ENCODE results near the gene LRP1B.

- TF ChIP-seq, protein P1, sequence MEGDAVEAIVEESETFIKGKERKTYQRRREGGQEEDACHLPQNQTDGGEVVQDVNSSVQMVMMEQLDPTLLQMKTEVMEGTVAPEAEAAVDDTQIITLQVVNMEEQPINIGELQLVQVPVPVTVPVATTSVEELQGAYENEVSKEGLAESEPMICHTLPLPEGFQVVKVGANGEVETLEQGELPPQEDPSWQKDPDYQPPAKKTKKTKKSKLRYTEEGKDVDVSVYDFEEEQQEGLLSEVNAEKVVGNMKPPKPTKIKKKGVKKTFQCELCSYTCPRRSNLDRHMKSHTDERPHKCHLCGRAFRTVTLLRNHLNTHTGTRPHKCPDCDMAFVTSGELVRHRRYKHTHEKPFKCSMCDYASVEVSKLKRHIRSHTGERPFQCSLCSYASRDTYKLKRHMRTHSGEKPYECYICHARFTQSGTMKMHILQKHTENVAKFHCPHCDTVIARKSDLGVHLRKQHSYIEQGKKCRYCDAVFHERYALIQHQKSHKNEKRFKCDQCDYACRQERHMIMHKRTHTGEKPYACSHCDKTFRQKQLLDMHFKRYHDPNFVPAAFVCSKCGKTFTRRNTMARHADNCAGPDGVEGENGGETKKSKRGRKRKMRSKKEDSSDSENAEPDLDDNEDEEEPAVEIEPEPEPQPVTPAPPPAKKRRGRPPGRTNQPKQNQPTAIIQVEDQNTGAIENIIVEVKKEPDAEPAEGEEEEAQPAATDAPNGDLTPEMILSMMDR (IDR thresholded peaks at IDR 0.05) = no peak
- TF ChIP-seq TCF7 (CRISPR knock-in tag; IDR thresholded peaks at IDR 0.05; ENCODE audit: low read depth) (no peak), ELF4 (CRISPR knock-in tag; IDR thresholded peaks at IDR 0.05; ENCODE audit: low read depth) (no peak), MAX (CRISPR knock-in tag; IDR thresholded peaks at IDR 0.05) (no peak), NFE2L1 (CRISPR knock-in tag; IDR thresholded peaks at IDR 0.05) (no peak), ZNF263 (CRISPR knock-in tag; IDR thresholded peaks at IDR 0.05; ENCODE audit: low read depth) (no peak), ESRRA (CRISPR knock-in tag; IDR thresholded peaks at IDR 0.05; ENCODE audit: borderline replicate concordance) (no peak)
- TF ChIP-seq, protein P2, sequence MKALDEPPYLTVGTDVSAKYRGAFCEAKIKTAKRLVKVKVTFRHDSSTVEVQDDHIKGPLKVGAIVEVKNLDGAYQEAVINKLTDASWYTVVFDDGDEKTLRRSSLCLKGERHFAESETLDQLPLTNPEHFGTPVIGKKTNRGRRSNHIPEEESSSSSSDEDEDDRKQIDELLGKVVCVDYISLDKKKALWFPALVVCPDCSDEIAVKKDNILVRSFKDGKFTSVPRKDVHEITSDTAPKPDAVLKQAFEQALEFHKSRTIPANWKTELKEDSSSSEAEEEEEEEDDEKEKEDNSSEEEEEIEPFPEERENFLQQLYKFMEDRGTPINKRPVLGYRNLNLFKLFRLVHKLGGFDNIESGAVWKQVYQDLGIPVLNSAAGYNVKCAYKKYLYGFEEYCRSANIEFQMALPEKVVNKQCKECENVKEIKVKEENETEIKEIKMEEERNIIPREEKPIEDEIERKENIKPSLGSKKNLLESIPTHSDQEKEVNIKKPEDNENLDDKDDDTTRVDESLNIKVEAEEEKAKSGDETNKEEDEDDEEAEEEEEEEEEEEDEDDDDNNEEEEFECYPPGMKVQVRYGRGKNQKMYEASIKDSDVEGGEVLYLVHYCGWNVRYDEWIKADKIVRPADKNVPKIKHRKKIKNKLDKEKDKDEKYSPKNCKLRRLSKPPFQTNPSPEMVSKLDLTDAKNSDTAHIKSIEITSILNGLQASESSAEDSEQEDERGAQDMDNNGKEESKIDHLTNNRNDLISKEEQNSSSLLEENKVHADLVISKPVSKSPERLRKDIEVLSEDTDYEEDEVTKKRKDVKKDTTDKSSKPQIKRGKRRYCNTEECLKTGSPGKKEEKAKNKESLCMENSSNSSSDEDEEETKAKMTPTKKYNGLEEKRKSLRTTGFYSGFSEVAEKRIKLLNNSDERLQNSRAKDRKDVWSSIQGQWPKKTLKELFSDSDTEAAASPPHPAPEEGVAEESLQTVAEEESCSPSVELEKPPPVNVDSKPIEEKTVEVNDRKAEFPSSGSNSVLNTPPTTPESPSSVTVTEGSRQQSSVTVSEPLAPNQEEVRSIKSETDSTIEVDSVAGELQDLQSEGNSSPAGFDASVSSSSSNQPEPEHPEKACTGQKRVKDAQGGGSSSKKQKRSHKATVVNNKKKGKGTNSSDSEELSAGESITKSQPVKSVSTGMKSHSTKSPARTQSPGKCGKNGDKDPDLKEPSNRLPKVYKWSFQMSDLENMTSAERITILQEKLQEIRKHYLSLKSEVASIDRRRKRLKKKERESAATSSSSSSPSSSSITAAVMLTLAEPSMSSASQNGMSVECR (CRISPR knock-in tag; IDR thresholded peaks at IDR 0.05; ENCODE audit: borderline replicate concordance) = no peak
- TF ChIP-seq, protein P3, sequence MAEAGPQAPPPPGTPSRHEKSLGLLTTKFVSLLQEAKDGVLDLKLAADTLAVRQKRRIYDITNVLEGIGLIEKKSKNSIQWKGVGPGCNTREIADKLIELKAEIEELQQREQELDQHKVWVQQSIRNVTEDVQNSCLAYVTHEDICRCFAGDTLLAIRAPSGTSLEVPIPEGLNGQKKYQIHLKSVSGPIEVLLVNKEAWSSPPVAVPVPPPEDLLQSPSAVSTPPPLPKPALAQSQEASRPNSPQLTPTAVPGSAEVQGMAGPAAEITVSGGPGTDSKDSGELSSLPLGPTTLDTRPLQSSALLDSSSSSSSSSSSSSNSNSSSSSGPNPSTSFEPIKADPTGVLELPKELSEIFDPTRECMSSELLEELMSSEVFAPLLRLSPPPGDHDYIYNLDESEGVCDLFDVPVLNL (CRISPR knock-in tag; IDR thresholded peaks at IDR 0.05; ENCODE audit: borderline replicate concordance, low read depth) = no peak
These were observed 631.7 kb downstream of the LRP1B start for GRCh38 chr2:141499123-141499522.

Data from WTC11 (cell line).